PFSK-1 (cell line): Measurements from ENCODE around the gene PLIN4.

Experiments used
- FOXP2 ChIP-seq: optimal IDR thresholded peaks from 2 replicates; pipeline ENCODE3; 2011; ENCODE audit warnings: borderline replicate concordance, control low read depth, inconsistent platforms; ENCODE audit not compliant: insufficient read depth; ENCODE audit errors: extremely low read length, extremely low read depth
- POLR2AphosphoS5 ChIP-seq: IDR thresholded peaks from 2 replicates; pipeline ENCODE4 v1.6.1; 2012; ENCODE audit warnings: low read depth, mild to moderate bottlenecking, control low read depth, low read length, moderate library complexity
- SIN3A ChIP-seq: IDR thresholded peaks from 2 replicates; pipeline ENCODE4 v1.6.1; 2012; ENCODE audit warnings: mild to moderate bottlenecking, low read length, moderate library complexity, borderline replicate concordance; ENCODE audit not compliant: insufficient read depth
- TF ChIP-seq, protein P1 (sequence below), 2 experiments: IDR thresholded peaks; 2 replicates each; pipeline versions ENCODE4 v1.6.1 to v1.8.0; 2011 to 2012; ENCODE audit warnings: low read depth in 2 of 2, low read length in 2 of 2, control low read depth in 1 of 2, inconsistent platforms in 1 of 2, mild to moderate bottlenecking in 1 of 2, moderate library complexity in 1 of 2; ENCODE audit not compliant: insufficient read depth in 1 of 2

DNA sequence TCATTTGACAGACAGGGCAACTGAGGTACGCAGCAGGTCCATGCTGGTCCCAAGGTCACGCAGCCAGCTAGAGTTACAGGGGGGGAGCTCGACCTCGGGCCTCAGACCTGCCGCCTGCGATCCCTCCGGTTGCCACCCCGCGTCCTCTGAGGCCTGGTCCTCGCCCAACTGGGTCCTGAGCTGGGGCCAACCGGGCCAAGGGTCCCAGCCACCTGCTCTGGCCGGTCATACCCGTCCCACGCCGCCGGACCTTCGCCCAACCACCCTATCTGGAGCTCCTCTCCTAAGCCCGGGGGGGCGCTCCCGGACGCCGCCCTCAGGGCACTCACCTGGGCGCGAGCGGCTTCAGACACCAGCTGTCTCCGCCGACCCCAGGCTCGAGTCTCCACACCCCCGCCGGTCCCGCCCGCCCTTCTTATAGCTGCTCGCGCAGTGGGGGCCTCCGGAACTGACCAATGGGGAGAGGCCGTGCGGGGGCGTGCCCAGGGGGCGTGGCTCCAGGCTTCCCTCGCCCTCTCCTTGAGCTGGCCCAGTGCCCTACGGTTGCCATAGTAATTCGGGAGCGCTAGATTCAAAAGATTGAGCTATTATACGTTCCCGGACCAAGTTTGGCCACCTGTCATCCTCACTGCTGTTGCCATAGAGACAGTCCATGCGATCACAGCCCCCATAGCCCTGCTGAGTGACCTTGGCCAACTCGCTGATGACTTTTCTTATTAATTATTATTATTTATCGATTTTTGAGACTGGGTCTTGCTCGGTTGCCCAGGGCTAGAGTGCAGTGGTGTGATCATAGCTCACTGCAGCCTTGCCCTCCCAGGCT lies 16.8 kb upstream of the PLIN4 start, which contains the start of gene PLIN5:
- TF ChIP-seq POLR2AphosphoS5 = no peak
- TF ChIP-seq, protein P1, sequence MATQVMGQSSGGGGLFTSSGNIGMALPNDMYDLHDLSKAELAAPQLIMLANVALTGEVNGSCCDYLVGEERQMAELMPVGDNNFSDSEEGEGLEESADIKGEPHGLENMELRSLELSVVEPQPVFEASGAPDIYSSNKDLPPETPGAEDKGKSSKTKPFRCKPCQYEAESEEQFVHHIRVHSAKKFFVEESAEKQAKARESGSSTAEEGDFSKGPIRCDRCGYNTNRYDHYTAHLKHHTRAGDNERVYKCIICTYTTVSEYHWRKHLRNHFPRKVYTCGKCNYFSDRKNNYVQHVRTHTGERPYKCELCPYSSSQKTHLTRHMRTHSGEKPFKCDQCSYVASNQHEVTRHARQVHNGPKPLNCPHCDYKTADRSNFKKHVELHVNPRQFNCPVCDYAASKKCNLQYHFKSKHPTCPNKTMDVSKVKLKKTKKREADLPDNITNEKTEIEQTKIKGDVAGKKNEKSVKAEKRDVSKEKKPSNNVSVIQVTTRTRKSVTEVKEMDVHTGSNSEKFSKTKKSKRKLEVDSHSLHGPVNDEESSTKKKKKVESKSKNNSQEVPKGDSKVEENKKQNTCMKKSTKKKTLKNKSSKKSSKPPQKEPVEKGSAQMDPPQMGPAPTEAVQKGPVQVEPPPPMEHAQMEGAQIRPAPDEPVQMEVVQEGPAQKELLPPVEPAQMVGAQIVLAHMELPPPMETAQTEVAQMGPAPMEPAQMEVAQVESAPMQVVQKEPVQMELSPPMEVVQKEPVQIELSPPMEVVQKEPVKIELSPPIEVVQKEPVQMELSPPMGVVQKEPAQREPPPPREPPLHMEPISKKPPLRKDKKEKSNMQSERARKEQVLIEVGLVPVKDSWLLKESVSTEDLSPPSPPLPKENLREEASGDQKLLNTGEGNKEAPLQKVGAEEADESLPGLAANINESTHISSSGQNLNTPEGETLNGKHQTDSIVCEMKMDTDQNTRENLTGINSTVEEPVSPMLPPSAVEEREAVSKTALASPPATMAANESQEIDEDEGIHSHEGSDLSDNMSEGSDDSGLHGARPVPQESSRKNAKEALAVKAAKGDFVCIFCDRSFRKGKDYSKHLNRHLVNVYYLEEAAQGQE (IDR thresholded peaks at IDR 0.05; ENCODE audit: insufficient read depth in 1 of 2, low read depth in 2 of 2, low read length in 2 of 2) = no peak
- TF ChIP-seq SIN3A = no peak
- TF ChIP-seq FOXP2 = no peak
